Smooth muscle cell (in vitro differentiated cells): ENCODE measurements around the gene TNIK. TPM values are rescaled to one million over a fixed set of nuclear protein-coding genes. Genes with fewer than 3 reads are reported as not detected.

Experiments used
- DNase-seq: peaks from one replicate; lab custom pipeline; 2025; ENCODE audit not compliant: unreplicated experiment; lab: John Stamatoyannopoulos, UW
- H2AFZ ChIP-seq: fragments of 200-600 bp; sonication (generic); 2 replicates; pipeline ENCODE4 v1.6.0; 2016; ENCODE audit warnings: antibody characterized with exemption, low read depth, mild to moderate bottlenecking
- H3F3A ChIP-seq: fragments of 200-600 bp; sonication (generic); 2 replicates; pipeline ENCODE4 v1.6.0; 2017; ENCODE audit warnings: antibody characterized with exemption, low read depth
- H3K27ac ChIP-seq: fragments of 200-600 bp; sonication (generic); 2 replicates; pipeline ENCODE4 v1.5.1; 2016; ENCODE audit warnings: low read depth, mild to moderate bottlenecking
- H3K27me3 ChIP-seq: fragments of 200-600 bp; sonication (generic); 2 replicates; pipeline ENCODE4 v1.6.1; 2016; ENCODE audit warnings: low read depth, mild to moderate bottlenecking
- H3K36me3 ChIP-seq: fragments of 200-600 bp; sonication (generic); 2 replicates; pipeline ENCODE4 v1.5.1; 2016; ENCODE audit warnings: low read depth
- H3K4me1 ChIP-seq: fragments of 200-600 bp; sonication (generic); 2 replicates; pipeline ENCODE4 v1.5.1; 2016; ENCODE audit warnings: low read depth
- H3K4me2 ChIP-seq: fragments of 200-600 bp; sonication (generic); 2 replicates; pipeline ENCODE4 v1.6.0; 2016; ENCODE audit warnings: mild to moderate bottlenecking
- H3K4me3 ChIP-seq: fragments of 200-600 bp; sonication (generic); 2 replicates; pipeline ENCODE4 v1.5.1; 2016; ENCODE audit warnings: mild to moderate bottlenecking
- H3K79me2 ChIP-seq: fragments of 200-600 bp; sonication (generic); 2 replicates; pipeline ENCODE4 v1.6.0; 2016; ENCODE audit warnings: low read depth, mild to moderate bottlenecking
- H3K9ac ChIP-seq: fragments of 200-600 bp; sonication (generic); 2 replicates; pipeline ENCODE4 v1.6.0; 2016; ENCODE audit warnings: low read depth
- H3K9me3 ChIP-seq: fragments of 200-600 bp; sonication (generic); replicated peaks from 2 replicates; pipeline ENCODE4 v1.5.1; 2016; ENCODE audit warnings: low read depth
- H4K20me1 ChIP-seq: fragments of 200-600 bp; sonication (generic); 2 replicates; pipeline ENCODE4 v1.6.0; 2016; ENCODE audit warnings: low read depth
- WGBS: methylation state at CpG from one replicate; pipeline ENCODE4 v1.1.7; 2016; ENCODE audit warnings: low lambda C conversion rate; 5-methylcytosine and 5-hydroxymethylcytosine counted together
- polyA plus RNA-seq: library from polyadenylated mRNA; unstranded; fragments of >200 nt; fragmentation: Nextera tagmentation; extraction: Ambion mirVana; gene quantifications from 2 replicates; pipeline ENCODE4 v1.2.1, GENCODE V29; 2016
- total RNA-seq: library from RNA; depleted of rRNA; stranded (reverse); fragments of >200 nt; gene quantifications from 2 replicates; pipeline ENCODE4 v1.2.3, GENCODE V29; 2014
- TF ChIP-seq, protein P1 (sequence below): fragments of 200-600 bp; sonication (generic); IDR thresholded peaks from 2 replicates; pipeline ENCODE4 v1.5.1; 2017; ENCODE audit warnings: borderline replicate concordance, mild to moderate bottlenecking, antibody characterized with exemption; ENCODE audit not compliant: insufficient read depth, poor library complexity, severe bottlenecking

The TNIK gene
- total and polyA plus RNA-seq, 2 experiments from 2014 or later, result 10.4 to 12.5 TPM

DNA sequence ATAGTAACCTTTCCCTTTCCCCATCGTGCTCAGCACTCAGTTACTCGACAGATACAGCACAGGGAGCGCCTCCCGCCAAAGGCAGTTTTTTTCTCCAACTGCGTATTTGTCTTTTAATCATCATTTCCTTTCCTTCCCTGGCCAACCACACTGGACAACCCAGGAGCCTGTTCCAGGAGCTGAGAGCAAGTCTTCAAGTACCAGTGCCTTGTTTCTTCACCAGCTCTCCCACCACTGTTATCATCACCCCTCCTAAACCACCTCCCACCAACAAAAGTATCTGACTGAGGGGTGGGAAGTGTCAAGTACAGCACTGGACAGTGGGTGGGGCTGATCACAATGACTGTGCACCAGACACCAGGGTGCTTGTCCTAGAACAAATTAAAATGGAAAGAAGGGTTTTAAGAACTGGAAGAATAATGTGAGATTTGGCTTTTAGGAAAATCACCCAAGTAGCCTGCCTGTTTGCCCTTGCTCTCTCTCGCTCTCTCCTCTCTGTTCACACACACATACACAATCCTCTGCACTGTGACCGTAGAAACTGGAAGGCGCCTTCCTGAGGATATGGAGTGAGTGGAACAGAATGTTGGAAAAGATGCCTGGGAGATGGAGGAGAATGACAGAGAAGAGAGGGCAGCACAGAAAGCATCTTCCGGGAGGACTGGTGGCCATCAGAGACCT is 126.3 kb downstream of the TNIK start:
- DNase-seq, result no peak
- Histone ChIP-seq H3K4me3 (no peak overlapping the region), H3F3A (no peaks in the 10 kb centered on the region), H3K4me1 (peaks cover 6% of the 10 kb centered on the region), H3K27ac (no peak overlapping the region), H3K27me3 (no peaks in the 10 kb centered on the region), H3K79me2 (peaks cover 5% of the 10 kb centered on the region), H3K9me3 (no peaks in the 10 kb centered on the region), H3K36me3 (no peaks in the 10 kb centered on the region), H3K4me2 (no peak overlapping the region), H4K20me1 (no peaks in the 10 kb centered on the region), H2AFZ (no peak overlapping the region), H3K9ac (no peak overlapping the region)
- 87% methylated on average over 9 of the region's 9 CpGs for WGBS
- TF ChIP-seq, protein P1, sequence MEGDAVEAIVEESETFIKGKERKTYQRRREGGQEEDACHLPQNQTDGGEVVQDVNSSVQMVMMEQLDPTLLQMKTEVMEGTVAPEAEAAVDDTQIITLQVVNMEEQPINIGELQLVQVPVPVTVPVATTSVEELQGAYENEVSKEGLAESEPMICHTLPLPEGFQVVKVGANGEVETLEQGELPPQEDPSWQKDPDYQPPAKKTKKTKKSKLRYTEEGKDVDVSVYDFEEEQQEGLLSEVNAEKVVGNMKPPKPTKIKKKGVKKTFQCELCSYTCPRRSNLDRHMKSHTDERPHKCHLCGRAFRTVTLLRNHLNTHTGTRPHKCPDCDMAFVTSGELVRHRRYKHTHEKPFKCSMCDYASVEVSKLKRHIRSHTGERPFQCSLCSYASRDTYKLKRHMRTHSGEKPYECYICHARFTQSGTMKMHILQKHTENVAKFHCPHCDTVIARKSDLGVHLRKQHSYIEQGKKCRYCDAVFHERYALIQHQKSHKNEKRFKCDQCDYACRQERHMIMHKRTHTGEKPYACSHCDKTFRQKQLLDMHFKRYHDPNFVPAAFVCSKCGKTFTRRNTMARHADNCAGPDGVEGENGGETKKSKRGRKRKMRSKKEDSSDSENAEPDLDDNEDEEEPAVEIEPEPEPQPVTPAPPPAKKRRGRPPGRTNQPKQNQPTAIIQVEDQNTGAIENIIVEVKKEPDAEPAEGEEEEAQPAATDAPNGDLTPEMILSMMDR, result no peak

DNA sequence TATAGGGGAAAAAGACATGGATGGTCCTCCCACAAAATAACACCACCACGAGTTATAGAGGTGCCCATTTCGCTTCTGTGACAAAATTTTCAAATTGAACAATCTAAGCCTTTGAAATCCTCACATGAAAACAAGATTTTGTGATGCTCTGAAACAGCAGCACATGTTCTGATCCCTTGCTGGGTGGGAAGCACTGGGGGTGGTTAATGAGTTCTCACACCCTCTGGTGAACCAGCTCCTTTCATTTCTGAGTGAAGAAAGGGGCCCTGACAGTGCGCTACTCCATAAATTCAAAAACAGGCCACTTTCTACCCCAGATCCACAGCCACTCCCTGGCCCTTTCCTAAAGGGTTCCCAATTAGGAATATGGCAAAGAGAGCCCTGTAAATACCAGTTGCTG is 129.3 kb downstream of the TNIK start:
- DNase-seq, result no peak
- H3K79me2 ChIP-seq, result peaks cover 8% of the 10 kb centered on the region
- TF ChIP-seq, protein P1, result no peak
- no peaks in the 10 kb centered on the region for H4K20me1 ChIP-seq
- H3K9ac ChIP-seq, result no peak overlapping the region
- H3K4me2 ChIP-seq, result no peak overlapping the region
- H3K4me3 ChIP-seq, result no peak overlapping the region
- H3K27ac ChIP-seq, result no peak overlapping the region
- no peak overlapping the region for H2AFZ ChIP-seq
- no peaks in the 10 kb centered on the region for H3K36me3 ChIP-seq
- peaks cover 6% of the 10 kb centered on the region for H3K4me1 ChIP-seq
- H3F3A ChIP-seq, result no peaks in the 10 kb centered on the region
- 91% methylated on average over 3 of the region's 3 CpGs for WGBS
- no peaks in the 10 kb centered on the region for H3K9me3 ChIP-seq
- H3K27me3 ChIP-seq, result no peaks in the 10 kb centered on the region

DNA sequence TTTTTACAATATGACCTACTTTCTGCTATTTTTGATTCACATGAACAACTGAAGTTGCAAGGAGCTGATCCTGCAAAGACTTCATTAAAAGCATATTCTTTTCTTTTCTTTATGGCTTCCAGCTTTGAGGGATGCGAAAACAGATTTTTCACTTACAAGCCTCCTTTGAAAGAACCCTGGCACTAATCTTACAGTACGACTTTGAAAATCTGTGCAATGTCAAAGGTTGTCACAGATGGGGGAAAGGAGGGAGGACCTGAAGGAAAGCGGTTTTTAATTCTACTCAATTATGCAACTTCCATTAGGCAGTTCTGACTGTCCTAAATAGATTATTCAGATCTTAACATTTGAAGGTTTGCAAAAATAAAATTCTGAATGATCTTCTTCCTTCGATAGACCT is 130.5 kb downstream of the TNIK start:
- Histone ChIP-seq H3F3A (no peaks in the 10 kb centered on the region), H3K79me2 (peaks cover 8% of the 10 kb centered on the region), H3K9me3 (no peaks in the 10 kb centered on the region), H3K4me1 (peaks cover 6% of the 10 kb centered on the region), H4K20me1 (no peaks in the 10 kb centered on the region), H3K27ac (no peak overlapping the region), H3K36me3 (no peaks in the 10 kb centered on the region), H3K9ac (no peak overlapping the region), H3K27me3 (no peaks in the 10 kb centered on the region), H2AFZ (no peak overlapping the region), H3K4me2 (no peak overlapping the region), H3K4me3 (no peak overlapping the region)
- DNase-seq, result no peak
- TF ChIP-seq, protein P1, result no peak
- WGBS, result 47% methylated on average over 4 of the region's 4 CpGs
